ENCODE measurements around the gene ZNF195. TPM values are rescaled to one million over a fixed set of nuclear protein-coding genes. Genes with fewer than 3 reads are reported as not detected.
"Not testable (repeated sequence)": the region's sequence is repeated elsewhere in the genome, so short reads cannot be mapped to it uniquely, and the experiment has no call there.

ZNF195 gene
- total RNA-seq, 2 experiments from 2014 or later: 16.6 to 18.4 TPM

GRCh38 chr11:3422380-3423137 is 43.6 kb upstream of the ZNF195 start:
- Histone ChIP-seq H3K27ac (ENCODE audit: low read depth in 1 of 2, low read length in 2 of 2) (peak overlapping the region; percentile 61 to 87), H3K4me1 (ENCODE audit: insufficient read depth, low read length) (peaks cover 14% of the 10 kb centered on the region), H3K4me3 (ENCODE audit: low read length) (peak overlapping the region; percentile 67)
- peaks cover 24% of the 10 kb centered on the region for H3K4me1 Mint-ChIP-seq (ENCODE audit: low read depth)
- H3K36me3 Mint-ChIP-seq (ENCODE audit: low read depth); H3K9me3 Mint-ChIP-seq; H3K27me3 ChIP-seq (ENCODE audit: control insufficient read depth in 1 of 2, insufficient read depth in 2 of 2, low read length in 2 of 2); H3K36me3 ChIP-seq (ENCODE audit: insufficient read depth, low read length); H3K27me3 Mint-ChIP-seq; CTCF ChIA-PET; H3K9me3 ChIP-seq (ENCODE audit: control insufficient read depth in 1 of 2, insufficient read depth in 1 of 2, low read length in 2 of 2): not testable (repeated sequence)
- ATAC-seq (ENCODE audit: poor library complexity) (peak; percentile 93), DNase-seq (peak; percentile 87 to 99 (median 98))
- intact Hi-C loops (cut with DNase I, micrococcal nuclease): loop anchor here in 1 of 2 experiments (2.0 to 10.0 kb wide), 2 partner anchors 44 to 538 kb away; partner anchors contain the start of genes CDKN1C and ZNF195
- peak overlapping the region; percentile 86 for H3K27ac Mint-ChIP-seq
- peak overlapping the region; percentile 97 for H3K4me3 Mint-ChIP-seq
- POLR2A ChIA-PET: interaction anchor here (0.6 to 1.4 kb wide), 2 partner anchors 44 to 1022 kb away, joined by 3 read pairs; partner anchors contain the start of gene TSSC4

GRCh38 chr11:3421608-3422379 is 42.8 kb upstream of the ZNF195 start:
- DNase-seq: peak in 5 of 14 experiments; percentile 2 to 51 (median 11)

GRCh38 chr11:3420281-3421042 is 41.5 kb upstream of the ZNF195 start:
- peaks cover 24% of the 10 kb centered on the region for H3K4me1 Mint-ChIP-seq (ENCODE audit: low read depth)
- DNase-seq; H3K9me3 Mint-ChIP-seq; H3K36me3 Mint-ChIP-seq (ENCODE audit: low read depth); H3K36me3 ChIP-seq (ENCODE audit: insufficient read depth, low read length); H3K27me3 Mint-ChIP-seq; H3K27me3 ChIP-seq (ENCODE audit: control insufficient read depth in 1 of 2, insufficient read depth in 2 of 2, low read length in 2 of 2); H3K27ac ChIP-seq (ENCODE audit: low read depth in 1 of 2, low read length in 2 of 2); CTCF ChIA-PET; H3K4me3 ChIP-seq (ENCODE audit: low read length); ATAC-seq (ENCODE audit: poor library complexity); POLR2A ChIA-PET; H3K9me3 ChIP-seq (ENCODE audit: control insufficient read depth in 1 of 2, insufficient read depth in 1 of 2, low read length in 2 of 2): not testable (repeated sequence)
- H3K27ac Mint-ChIP-seq: peak overlapping the region; percentile 49
- H3K4me1 ChIP-seq (ENCODE audit: insufficient read depth, low read length): peaks cover 14% of the 10 kb centered on the region
- peak overlapping the region; percentile 63 for H3K4me3 Mint-ChIP-seq
- intact Hi-C loops (cut with DNase I, micrococcal nuclease): loop anchor here in 1 of 2 experiments (10.0 kb wide), 1 partner anchor 536 kb away; the partner anchor contains the start of gene CDKN1C

More at GRCh38 chr11:3421608-3422379, 42.8 kb upstream of the ZNF195 start:
- Mint-ChIP-seq H3K27ac (peak overlapping the region; percentile 86), H3K4me3 (peak overlapping the region; percentile 97), H3K4me1 (ENCODE audit: low read depth) (peaks cover 24% of the 10 kb centered on the region)
- H3K27me3 ChIP-seq (ENCODE audit: control insufficient read depth in 1 of 2, insufficient read depth in 2 of 2, low read length in 2 of 2); H3K36me3 ChIP-seq (ENCODE audit: insufficient read depth, low read length); H3K27me3 Mint-ChIP-seq; ATAC-seq (ENCODE audit: poor library complexity); POLR2A ChIA-PET; CTCF ChIA-PET; H3K36me3 Mint-ChIP-seq (ENCODE audit: low read depth); H3K9me3 Mint-ChIP-seq; H3K9me3 ChIP-seq (ENCODE audit: control insufficient read depth in 1 of 2, insufficient read depth in 1 of 2, low read length in 2 of 2): not testable (repeated sequence)
- Histone ChIP-seq H3K4me1 (ENCODE audit: insufficient read depth, low read length) (peaks cover 14% of the 10 kb centered on the region), H3K27ac (ENCODE audit: low read depth in 1 of 2, low read length in 2 of 2) (peak overlapping the region in 1 of 2 donors; percentile 29), H3K4me3 (ENCODE audit: low read length) (peak overlapping the region; percentile 67)
- intact Hi-C loops (cut with DNase I, micrococcal nuclease): loop anchor here in 1 of 2 experiments (2.0 to 10.0 kb wide), 2 partner anchors 43 to 537 kb away; partner anchors contain the start of genes CDKN1C and ZNF195

- H3K27ac Mint-ChIP-seq: peak overlapping the region; percentile 49
- H3K27ac ChIP-seq (ENCODE audit: low read depth in 1 of 2, low read length in 2 of 2); H3K9me3 Mint-ChIP-seq; ATAC-seq (ENCODE audit: poor library complexity); H3K27me3 Mint-ChIP-seq; H3K36me3 ChIP-seq (ENCODE audit: insufficient read depth, low read length); DNase-seq; H3K4me3 ChIP-seq (ENCODE audit: low read length); H3K36me3 Mint-ChIP-seq (ENCODE audit: low read depth); POLR2A ChIA-PET; H3K9me3 ChIP-seq (ENCODE audit: control insufficient read depth in 1 of 2, insufficient read depth in 1 of 2, low read length in 2 of 2); H3K27me3 ChIP-seq (ENCODE audit: control insufficient read depth in 1 of 2, insufficient read depth in 2 of 2, low read length in 2 of 2); CTCF ChIA-PET: not testable (repeated sequence)
- peaks cover 24% of the 10 kb centered on the region for H3K4me1 Mint-ChIP-seq (ENCODE audit: low read depth)
- intact Hi-C loops (cut with DNase I, micrococcal nuclease): loop anchor here in 1 of 2 experiments (5.0 kb wide), 1 partner anchor 77 kb away; no protein-coding TSS in a partner anchor
- peak overlapping the region; percentile 80 for H3K4me3 Mint-ChIP-seq
- peaks cover 14% of the 10 kb centered on the region for H3K4me1 ChIP-seq (ENCODE audit: insufficient read depth, low read length)
Measured at GRCh38 chr11:3419496-3419895, 40.5 kb upstream of the ZNF195 start.
